Pancreas (tissue), 10 donors: ENCODE measurements around the gene TOP3A. TPM values are rescaled to one million over a fixed set of nuclear protein-coding genes. Genes with fewer than 3 reads are reported as not detected.

ENCODE experiments used
- ATAC-seq, 4 donors: fragments of 200-7000 bp; cut with Tn5 transposase; one replicate each; pipeline versions ENCODE4 v1.8.0 to v1.9.1; 2020; ENCODE audit warnings: mild to moderate bottlenecking in 4 of 4, moderate library complexity in 4 of 4
- DNase-seq, 6 donors: peaks; one replicate each; pipeline ENCODE4 v3.0.0-alpha.2; 2020
- FAIRE-seq: peaks from 2 replicates; lab custom pipeline; 2012; peaks lifted over from hg19 to GRCh38; lab: Jason Lieb, UNC
- H3K27ac ChIP-seq, 4 donors: fragments of 200-600 bp; sonication (generic); 1 replicate in 3 of 4; 2 replicates in 1 of 4; pipeline versions ENCODE4 v1.5.0 to v1.8.0; 2020
- H3K27me3 ChIP-seq, 4 donors: fragments of 200-600 bp; one replicate each; pipeline ENCODE4 v1.8.0; 2021
- H3K36me3 ChIP-seq, 3 donors: fragments of 200-600 bp; sonication (generic) in 1 of 3; one replicate each; pipeline versions ENCODE4 v1.5.0 to v1.8.0; 2020 to 2021
- H3K4me1 ChIP-seq, 3 donors: fragments of 200-600 bp; one replicate each; pipeline ENCODE4 v1.8.0; 2021
- H3K4me3 ChIP-seq, 4 donors: fragments of 200-600 bp; sonication (generic) in 2 of 4; one replicate each; pipeline versions ENCODE4 v1.5.0 to v1.8.0; 2020 to 2021
- H3K9me3 ChIP-seq, 4 donors: fragments of 200-600 bp; one replicate each; pipeline ENCODE4 v1.8.0; 2021
- CTCF ChIP-seq, 4 donors: fragments of 200-600 bp; sonication (generic) in 3 of 4; IDR thresholded peaks; one replicate each; pipeline versions ENCODE4 v1.5.0 to v1.8.0; 2021; ENCODE audit warnings: antibody characterized with exemption in 4 of 4
- WGBS, 2 donors: extraction: QIAGEN DNeasy Blood & Tissue Kit; methylation state at CpG; one replicate each; pipeline ENCODE4 v1.1.7; 2013; 5-methylcytosine and 5-hydroxymethylcytosine counted together
- intact Hi-C, 3 donors: fragments of 100-400 bp; cut with DNase I; formaldehyde crosslinking; loops; one replicate each; pipeline versions ENCODE4 v1.11.1 to v1.14.2; 2022
- polyA plus RNA-seq, 2 donors: library from polyadenylated mRNA; stranded (reverse); fragments of 200-250 nt; gene quantifications; one replicate each; pipeline ENCODE4 v1.2.3, GENCODE V29; 2013
- total RNA-seq, 6 donors: library from RNA; stranded (reverse); fragmentation: NEBNext Ultra II Directional in 4 of 6; extraction: Animal tissue kit (Norgen Biotek cat#: 25700) in 4 of 6; gene quantifications; one replicate each; pipeline versions ENCODE4 v1.2.1 to v1.2.4, GENCODE V29; 2021 to 2023
- donor health status: healthy with polysubstance abuse.
- donor health status: DM: no; HTN: no; CAD: no; lungs with moderate emphysema.
- donor health status: DM: no; HTN: no; CAD: no.
- donor health status: control.
- donor health status: control.
- donor health status: Bipolar disorder and iron deficiency.
- donor health status: DM: yes; HTN: yes; CAD: no.
- donor health status: DM: no; HTN: no; CAD: no.
- donor health status: DM: no; HTN: no; CAD: no.
- donor health status: DM: yes; HTN: yes; CAD: no.

Gene TOP3A
- total and polyA plus RNA-seq, 8 donors = 9.4 to 18.7 (median 12.2) TPM

- Histone ChIP-seq H3K4me3 (no peak overlapping the region), H3K4me1 (peaks cover 0 to 3% (median 3%) of the 10 kb centered on the region in 3 donors), H3K9me3 (no peaks in the 10 kb centered on the region), H3K27me3 (no peaks in the 10 kb centered on the region), H3K36me3 (peaks cover 0 to 26% (median 12%) of the 10 kb centered on the region in 3 donors), H3K27ac (no peak overlapping the region)
- peak in 1 of 4 donors; percentile 5 for ATAC-seq
- TF ChIP-seq CTCF (IDR thresholded peaks at IDR 0.05) = no peak
- 61 to 65% methylated on average over 14 of the region's 14 CpGs for WGBS, 2 donors
- FAIRE-seq = no peak
- intact Hi-C loops = no loop called here
- DNase-seq = no peak
These were observed 46.7 kb downstream of the TOP3A start for GRCh38 chr17:18267927-18268711.

- intact Hi-C loops = no loop called here
- no peak overlapping the region for H3K4me3 ChIP-seq
- TF ChIP-seq CTCF (IDR thresholded peaks at IDR 0.05) = no peak
- no peaks in the 10 kb centered on the region for H3K27me3 ChIP-seq
- H3K4me1 ChIP-seq = peaks cover 5 to 10% (median 10%) of the 10 kb centered on the region in 3 donors
- FAIRE-seq (no peak), DNase-seq (no peak), ATAC-seq (no peak)
- WGBS, 2 donors = 80 to 83% methylated on average over 10 of the region's 10 CpGs
- no peaks in the 10 kb centered on the region for H3K9me3 ChIP-seq
- H3K36me3 ChIP-seq = peaks cover 0 to 27% (median 12%) of the 10 kb centered on the region in 3 donors
- no peak overlapping the region for H3K27ac ChIP-seq
These were observed 47.4 kb downstream of the TOP3A start for GRCh38 chr17:18267366-18267765.

GRCh38 chr17:18263885-18264682 lies 50.7 kb downstream of the TOP3A start:
- no peaks in the 10 kb centered on the region for H3K27me3 ChIP-seq
- peaks cover 19 to 28% (median 22%) of the 10 kb centered on the region in 3 donors for H3K4me1 ChIP-seq
- no peak for ATAC-seq
- no peak overlapping the region for H3K4me3 ChIP-seq
- FAIRE-seq = no peak
- intact Hi-C loops = no loop called here
- DNase-seq = peak in 4 of 6 donors; percentile 17 to 79 (median 50)
- H3K36me3 ChIP-seq = peaks cover 0 to 27% (median 12%) of the 10 kb centered on the region in 3 donors
- WGBS, 2 donors = 90 to 93% methylated on average over 50 of the region's 50 CpGs
- H3K27ac ChIP-seq = no peak overlapping the region
- no peak for TF ChIP-seq CTCF (IDR thresholded peaks at IDR 0.05)
- H3K9me3 ChIP-seq = no peaks in the 10 kb centered on the region

- 47 to 51% methylated on average over 11 to 12 of the region's 12 CpGs for WGBS, 2 donors
These were observed 52.2 kb downstream of the TOP3A start for GRCh38 chr17:18262641-18263040.

More at GRCh38 chr17:18262641-18263040, 52.2 kb downstream of the TOP3A start:
- Histone ChIP-seq H3K36me3 (peaks cover 0 to 27% (median 12%) of the 10 kb centered on the region in 3 donors), H3K4me1 (peaks cover 22 to 31% (median 23%) of the 10 kb centered on the region in 3 donors), H3K27me3 (no peaks in the 10 kb centered on the region), H3K9me3 (no peaks in the 10 kb centered on the region), H3K27ac (peak overlapping the region; percentile 90 to 96 (median 92)), H3K4me3 (peak overlapping the region in 1 of 4 donors; percentile 7)
- FAIRE-seq = no peak
- TF ChIP-seq CTCF (IDR thresholded peaks at IDR 0.05) = no peak
- ATAC-seq = peak; percentile 11 to 42 (median 16)
- peak; percentile 72 to 90 (median 84) for DNase-seq
- intact Hi-C loops = no loop called here
